K562 (cell line): ENCODE measurements around the gene DGCR8. TPM values are rescaled to one million over a fixed set of nuclear protein-coding genes. Genes with fewer than 3 reads are reported as not detected.

ENCODE experiments used
- ATAC-seq: fragments of 200-7000 bp; cut with Tn5 transposase; 3 replicates; pipeline ENCODE4 v1.9.1; 2020; ENCODE audit warnings: moderate library complexity
- BruUV-seq: library from RNA; stranded (reverse); fragments of 400-500 nt; replicated peaks from 2 replicates; lab custom pipeline; 2021; lab: Mats Ljungman, UMichigan
- CTCF ChIA-PET: fragments of 300-600 bp; formaldehyde crosslinking; extraction: SDS; loops from one replicate; lab custom pipeline; 2021; ENCODE audit warnings: low intra/inter-chr PET ratio; lab: Yijun Ruan, JAX
- POLR2A ChIA-PET: fragments of 300-600, 350-650 bp; sonication (Branson Sonifier 250); formaldehyde crosslinking; extraction: SDS; loops from one replicate; lab custom pipeline; 2021; ENCODE audit warnings: antibody characterized with exemption, inconsistent platforms; lab: Yijun Ruan, JAX
- DNase-seq, 4 experiments: peaks; one replicate each; pipeline versions ENCODE4 v3.0.0 to v3.0.0-alpha.2; 2011 to 2018; ENCODE audit warnings: low spot score in 3 of 4, mixed read lengths in 3 of 4; ENCODE audit errors: extremely low read depth in 1 of 4
- FAIRE-seq: peaks from 2 replicates; lab custom pipeline; 2011; peaks lifted over from hg19 to GRCh38; lab: Jason Lieb, UNC
- H2AFZ ChIP-seq: 2 replicates; pipeline ENCODE4 v1.6.0; 2011; ENCODE audit warnings: low read depth, low read length, control low read depth, inconsistent platforms
- H3K27ac ChIP-seq: fragments of 200-600 bp; 3 replicates; pipeline ENCODE4 v1.8.0; 2011; ENCODE audit warnings: low read depth, mild to moderate bottlenecking, control low read depth, inconsistent platforms, low read length, moderate library complexity, mixed read lengths; ENCODE audit errors: extremely low read depth
- H3K27me3 ChIP-seq, 2 experiments: fragments of 300-600 bp in 1 of 2; 2 replicates in 1 of 2; 3 replicates in 1 of 2; pipeline versions ENCODE4 v1.6.0 to v1.8.0; 2011; ENCODE audit warnings: inconsistent platforms in 2 of 2, low read length in 2 of 2, mild to moderate bottlenecking in 1 of 2, mixed read lengths in 1 of 2, moderate library complexity in 1 of 2; ENCODE audit not compliant: control insufficient read depth in 2 of 2, insufficient read depth in 2 of 2
- H3K36me3 ChIP-seq: fragments of 300-600 bp; 3 replicates; pipeline ENCODE4 v1.8.0; 2011; ENCODE audit warnings: mild to moderate bottlenecking, low read length, inconsistent platforms; ENCODE audit not compliant: control insufficient read depth, insufficient read depth
- H3K4me1 ChIP-seq, 2 experiments: fragments of 200-600 bp in 1 of 2; replicated peaks in 1 of 2; 2 replicates in 1 of 2; 3 replicates in 1 of 2; pipeline versions ENCODE4 v1.5.1 to v1.8.0; 2011; ENCODE audit warnings: inconsistent platforms in 2 of 2, low read length in 2 of 2, mild to moderate bottlenecking in 1 of 2, mixed read lengths in 1 of 2, moderate library complexity in 1 of 2; ENCODE audit not compliant: control insufficient read depth in 2 of 2, insufficient read depth in 2 of 2
- H3K4me2 ChIP-seq: 2 replicates; pipeline ENCODE4 v1.6.1; 2011; ENCODE audit warnings: low read length, control low read depth, inconsistent platforms, mixed read lengths; ENCODE audit not compliant: insufficient read depth
- H3K4me3 ChIP-seq: fragments of 200-600 bp; sonication (generic), shearing (Covaris generic); 2 replicates; pipeline ENCODE4 v1.5.1; 2016; ENCODE audit warnings: control low read depth, inconsistent platforms
- H3K79me2 ChIP-seq: fragments of 200-600 bp; 3 replicates; pipeline ENCODE4 v1.8.0; 2011; ENCODE audit warnings: low read length, inconsistent platforms; ENCODE audit not compliant: control insufficient read depth, insufficient read depth
- H3K9ac ChIP-seq, 2 experiments: 2 replicates each; pipeline versions ENCODE4 v1.6.0 to v1.6.1; 2011; ENCODE audit warnings: low read depth in 2 of 2, low read length in 2 of 2, control low read depth in 1 of 2, inconsistent platforms in 1 of 2, mild to moderate bottlenecking in 1 of 2, mixed read lengths in 1 of 2; ENCODE audit not compliant: insufficient read depth in 1 of 2
- H3K9me1 ChIP-seq: one replicate; pipeline ENCODE4 v1.6.0; 2011; ENCODE audit warnings: inconsistent platforms, mild to moderate bottlenecking, low read length, moderate library complexity; ENCODE audit not compliant: control insufficient read depth, insufficient read depth
- H3K9me3 ChIP-seq: replicated peaks from 2 replicates; pipeline ENCODE4 v1.5.1; 2011; ENCODE audit warnings: low read depth, low read length, inconsistent platforms; ENCODE audit not compliant: control insufficient read depth, insufficient read depth
- H4K20me1 ChIP-seq: replicated peaks from 2 replicates; pipeline ENCODE4 v1.6.1; 2011; ENCODE audit warnings: low read length, inconsistent platforms, mixed read lengths; ENCODE audit not compliant: control insufficient read depth, insufficient read depth
- CHD4 ChIP-seq: fragments of 200-600 bp; sonication (generic); IDR thresholded peaks from 3 replicates; pipeline ENCODE4 v1.6.1; 2012; ENCODE audit warnings: low read depth, mild to moderate bottlenecking, mixed read lengths, low read length, inconsistent platforms; ENCODE audit not compliant: insufficient read depth, insufficient replicate concordance, poor library complexity, severe bottlenecking
- GTF2A2 ChIP-seq: IDR thresholded peaks from 2 replicates; pipeline ENCODE4 v1.6.1; 2016; ENCODE audit warnings: mild to moderate bottlenecking, missing genetic modification characterization, missing compliant biosample characterization
- HOXB6 ChIP-seq: fragments of 250-450 bp; sonication (Bioruptor Pico); IDR thresholded peaks from 2 replicates; pipeline ENCODE4 v1.5.1; 2022; ENCODE audit warnings: mild to moderate bottlenecking, borderline replicate concordance
- MEF2A ChIP-seq: IDR thresholded peaks from 2 replicates; pipeline ENCODE4 v1.6.1; 2011; ENCODE audit warnings: low read depth, mild to moderate bottlenecking, low read length, moderate library complexity; ENCODE audit not compliant: control insufficient read depth
- RB1 ChIP-seq: fragments of 450-650 bp; IDR thresholded peaks from 2 replicates; pipeline ENCODE4 v1.6.1; 2017; ENCODE audit warnings: low read depth, mild to moderate bottlenecking
- XRCC3 ChIP-seq: fragments of 450-650 bp; IDR thresholded peaks from 2 replicates; pipeline ENCODE4 v1.6.1; 2017; ENCODE audit warnings: mild to moderate bottlenecking, moderate library complexity
- ZBTB11 ChIP-seq, 3 experiments: fragments of 200-800 bp in 1 of 3; fragments of 250-450 bp in 1 of 3; fragments of 450-650 bp in 1 of 3; sonication (Bioruptor Pico) in 1 of 3; sonication (Bioruptor generic) in 1 of 3; formaldehyde crosslinking in 1 of 3; IDR thresholded peaks; 2 replicates each; pipeline versions ENCODE4 v1.6.1 to v1.8.0; 2016 to 2022; ENCODE audit warnings: mild to moderate bottlenecking in 2 of 3, missing genetic modification characterization in 2 of 3, missing compliant biosample characterization in 1 of 3, moderate library complexity in 1 of 3
- ZNF140 ChIP-seq: fragments of 250-450 bp; sonication (Bioruptor Pico); IDR thresholded peaks from 2 replicates; pipeline ENCODE4 v1.8.0; 2021; ENCODE audit warnings: moderate library complexity, mild to moderate bottlenecking, inconsistent platforms
- WGBS: fragments of 100-300 bp; shearing (Covaris generic); methylation state at CpG from one replicate; pipeline ENCODE4 v1.1.6; 2016; ENCODE audit warnings: low coverage, mixed read lengths; ENCODE audit not compliant: insufficient coverage; ENCODE audit errors: missing lambda C conversion rate; 5-methylcytosine and 5-hydroxymethylcytosine counted together
- in situ Hi-C: fragments of 300-500 bp; cut with MboI; formaldehyde crosslinking; loops from 4 replicates; pipeline ENCODE4 v1.15.0; 2018; ENCODE audit warnings: inconsistent platforms, mixed read lengths
- intact Hi-C: fragments of 100-400 bp; cut with micrococcal nuclease; formaldehyde crosslinking; loops from 2 replicates; pipeline ENCODE4 v1.14.2; 2022
- polyA plus RNA-seq, 8 experiments: library from polyadenylated mRNA; depleted of rRNA in 4 of 8; stranded (reverse) in 5 of 8; unstranded in 3 of 8; fragments of >200 nt; fragmentation: Nextera tagmentation in 2 of 8; fragmentation: Illumina TruSeq in 1 of 8; extraction: Ambion mirVana in 2 of 8; extraction: Trizol in 1 of 8; gene quantifications; 2 replicates each; pipeline versions ENCODE4 v1.2.1 to v1.2.3, GENCODE V29; 2011 to 2014; ENCODE audit warnings: inconsistent platforms in 1 of 8, missing spikeins in 1 of 8
- total RNA-seq, 7 experiments: library from RNA; depleted of rRNA in 6 of 7; stranded (reverse); fragments of >200 nt in 6 of 7; fragmentation: Illumina TruSeq in 2 of 7; extraction: Trizol in 2 of 7; gene quantifications; 2 replicates each; pipeline versions ENCODE4 v1.2.1 to v1.2.3, GENCODE V29; 2011 to 2021; ENCODE audit warnings: low replicate concordance in 1 of 7
- TF ChIP-seq, protein P1 (sequence below), 2 experiments: fragments of 450-650 bp; IDR thresholded peaks; 2 replicates each; pipeline ENCODE4 v1.6.1; 2016; ENCODE audit warnings: mild to moderate bottlenecking in 2 of 2, borderline replicate concordance in 1 of 2, low read depth in 1 of 2, moderate library complexity in 1 of 2

The DGCR8 gene
- total and polyA plus RNA-seq, 9 of the 15 experiments (the other 6 are each of a cell fraction or from before 2014, with no cell fraction given), result 5.9 to 144 (median 80.1) TPM

DNA sequence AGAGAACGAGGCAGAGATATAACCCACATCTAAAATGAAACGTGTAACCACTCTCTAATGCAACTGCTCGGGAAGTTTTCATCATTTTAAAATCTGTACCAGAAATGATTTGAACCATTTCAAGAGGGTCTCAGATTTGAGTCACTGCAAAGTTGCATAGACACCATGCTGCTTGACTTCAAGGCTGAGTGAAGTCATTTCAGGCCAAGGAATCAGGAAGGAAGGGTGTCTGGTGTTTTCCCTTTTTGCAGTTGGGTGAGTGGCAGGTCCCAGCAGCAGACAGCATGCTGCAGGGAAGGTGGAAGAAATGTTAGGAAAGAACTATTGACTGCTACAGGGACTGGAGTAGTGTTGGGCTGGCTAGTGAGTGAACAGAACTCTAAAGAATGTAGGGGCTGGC lies 42.6 kb upstream of the DGCR8 start:
- Histone ChIP-seq H3K79me2 (peaks cover 34% of the 10 kb centered on the region), H3K9ac (peak overlapping the region in 1 of 2 experiments; percentile 66; a peak in 2 of 4 replicates), H3K36me3 (peaks cover 77% of the 10 kb centered on the region), H3K4me2 (no peak overlapping the region), H3K9me3 (no peaks in the 10 kb centered on the region), H3K4me1 (peaks cover 11 to 51% of the 10 kb centered on the region in 2 experiments; a peak in 4 of 5 replicates), H3K4me3 (no peak overlapping the region), H4K20me1 (peaks cover 52% of the 10 kb centered on the region), H2AFZ (no peak overlapping the region), H3K27me3 (no peaks in the 10 kb centered on the region), H3K27ac (no peak overlapping the region), H3K9me1 (peaks cover 16% of the 10 kb centered on the region)
- ChIA-PET CTCF (no interaction called here), POLR2A (interaction anchor here (0.6 to 1.6 kb wide), 3 partner anchors 14 to 44 kb away, joined by 3 to 6 read pairs (median 4); no protein-coding TSS in a partner anchor)
- FAIRE-seq (peak; percentile 49), DNase-seq (no peak), ATAC-seq (no peak)
- in situ Hi-C loops, result no loop called here
- 73% methylated on average over 3 of the region's 3 CpGs for WGBS
- intact Hi-C loops, result no loop called here
- TSS peak; percentile 36 for BruUV-seq
- TF ChIP-seq XRCC3, result no peak
- no peak for TF ChIP-seq RB1
- TF ChIP-seq, protein P1, sequence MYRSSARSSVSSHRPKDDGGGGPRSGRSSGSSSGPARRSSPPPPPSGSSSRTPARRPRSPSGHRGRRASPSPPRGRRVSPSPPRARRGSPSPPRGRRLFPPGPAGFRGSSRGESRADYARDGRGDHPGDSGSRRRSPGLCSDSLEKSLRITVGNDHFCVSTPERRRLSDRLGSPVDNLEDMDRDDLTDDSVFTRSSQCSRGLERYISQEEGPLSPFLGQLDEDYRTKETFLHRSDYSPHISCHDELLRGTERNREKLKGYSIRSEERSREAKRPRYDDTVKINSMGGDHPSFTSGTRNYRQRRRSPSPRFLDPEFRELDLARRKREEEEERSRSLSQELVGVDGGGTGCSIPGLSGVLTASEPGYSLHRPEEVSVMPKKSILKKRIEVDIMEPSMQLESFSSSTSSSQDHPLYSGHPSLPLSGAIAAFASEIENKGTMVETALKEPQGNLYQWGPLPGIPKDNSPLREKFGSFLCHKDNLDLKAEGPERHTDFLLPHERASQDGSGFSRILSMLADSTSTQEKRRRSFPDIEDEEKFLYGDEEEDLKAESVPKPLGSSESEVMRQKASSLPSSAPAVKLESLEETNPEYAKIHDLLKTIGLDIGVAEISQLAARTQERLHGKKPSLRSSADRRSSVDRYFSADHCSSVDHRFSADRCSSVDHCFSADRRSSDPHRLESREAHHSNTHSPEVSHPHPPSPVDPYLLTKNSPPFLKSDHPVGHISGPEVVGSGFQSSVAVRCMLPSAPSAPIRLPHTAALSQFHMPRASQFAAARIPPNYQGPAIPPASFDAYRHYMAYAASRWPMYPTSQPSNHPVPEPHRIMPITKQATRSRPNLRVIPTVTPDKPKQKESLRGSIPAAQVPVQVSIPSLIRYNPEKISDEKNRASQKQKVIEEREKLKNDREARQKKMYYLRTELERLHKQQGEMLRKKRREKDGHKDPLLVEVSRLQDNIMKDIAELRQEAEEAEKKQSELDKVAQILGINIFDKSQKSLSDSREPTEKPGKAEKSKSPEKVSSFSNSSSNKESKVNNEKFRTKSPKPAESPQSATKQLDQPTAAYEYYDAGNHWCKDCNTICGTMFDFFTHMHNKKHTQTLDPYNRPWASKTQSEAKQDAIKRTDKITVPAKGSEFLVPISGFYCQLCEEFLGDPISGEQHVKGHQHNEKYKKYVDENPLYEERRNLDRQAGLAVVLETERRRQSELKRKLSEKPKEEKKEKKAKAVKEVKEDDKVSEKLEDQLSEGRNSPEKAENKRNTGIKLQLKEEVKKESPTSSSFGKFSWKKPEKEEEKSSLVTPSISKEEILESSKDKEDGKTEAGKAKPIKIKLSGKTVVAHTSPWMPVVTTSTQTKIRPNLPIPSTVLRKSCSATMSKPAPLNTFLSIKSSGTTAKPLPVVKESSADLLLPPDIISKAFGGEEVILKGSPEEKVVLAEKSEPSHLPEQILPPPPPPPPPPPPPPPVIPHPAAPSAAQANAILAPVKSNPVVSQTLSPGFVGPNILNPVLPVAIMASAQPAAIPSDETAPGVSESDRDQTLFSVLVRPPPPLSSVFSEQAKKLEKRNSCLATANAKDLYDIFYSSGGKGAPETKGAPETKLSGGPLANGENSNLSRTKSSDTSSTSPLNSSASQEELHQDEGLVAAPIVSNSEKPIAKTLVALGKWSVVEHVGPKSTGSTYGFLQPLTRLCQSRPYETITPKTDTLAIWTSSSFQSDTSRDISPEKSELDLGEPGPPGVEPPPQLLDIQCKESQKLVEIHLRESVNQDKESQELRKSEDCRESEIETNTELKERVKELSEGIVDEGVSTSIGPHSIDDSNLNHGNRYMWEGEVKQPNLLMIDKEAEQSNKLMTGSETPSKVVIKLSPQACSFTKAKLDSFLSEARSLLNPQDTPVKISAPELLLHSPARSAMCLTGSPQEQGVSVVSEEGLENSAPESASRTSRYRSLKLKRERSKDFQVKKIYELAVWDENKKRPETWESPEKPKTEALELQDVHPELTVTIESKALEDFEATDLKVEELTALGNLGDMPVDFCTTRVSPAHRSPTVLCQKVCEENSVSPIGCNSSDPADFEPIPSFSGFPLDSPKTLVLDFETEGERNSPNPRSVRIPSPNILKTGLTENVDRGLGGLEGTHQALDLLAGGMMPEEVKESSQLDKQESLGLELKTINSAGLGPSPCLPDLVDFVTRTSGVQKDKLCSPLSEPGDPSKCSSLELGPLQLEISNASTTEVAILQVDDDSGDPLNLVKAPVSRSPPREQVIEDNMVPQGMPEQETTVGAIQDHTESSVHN (IDR thresholded peaks at IDR 0.05; ENCODE audit: borderline replicate concordance in 1 of 2, low read depth in 1 of 2), result no peak
- no peak for TF ChIP-seq MEF2A
- no peak for TF ChIP-seq CHD4
- no peak for TF ChIP-seq HOXB6 (CRISPR knock-in tag)
- TF ChIP-seq GTF2A2 (tag), result no peak
- TF ChIP-seq ZNF140 (CRISPR knock-in tag), result no peak
- TF ChIP-seq ZBTB11 (CRISPR knock-in tag; IDR thresholded peaks at IDR 0.05), result no peak
